HG03571 (cell line): ENCODE results near the gene TMEM38B.

ENCODE experiments used
- ATAC-seq: cut with Tn5 transposase; IDR thresholded peaks from one replicate; pipeline ENCODE4 v1.9.1; 2021; ENCODE audit not compliant: unreplicated experiment

TMEM38B gene, protein sequence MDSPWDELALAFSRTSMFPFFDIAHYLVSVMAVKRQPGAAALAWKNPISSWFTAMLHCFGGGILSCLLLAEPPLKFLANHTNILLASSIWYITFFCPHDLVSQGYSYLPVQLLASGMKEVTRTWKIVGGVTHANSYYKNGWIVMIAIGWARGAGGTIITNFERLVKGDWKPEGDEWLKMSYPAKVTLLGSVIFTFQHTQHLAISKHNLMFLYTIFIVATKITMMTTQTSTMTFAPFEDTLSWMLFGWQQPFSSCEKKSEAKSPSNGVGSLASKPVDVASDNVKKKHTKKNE

DNA sequence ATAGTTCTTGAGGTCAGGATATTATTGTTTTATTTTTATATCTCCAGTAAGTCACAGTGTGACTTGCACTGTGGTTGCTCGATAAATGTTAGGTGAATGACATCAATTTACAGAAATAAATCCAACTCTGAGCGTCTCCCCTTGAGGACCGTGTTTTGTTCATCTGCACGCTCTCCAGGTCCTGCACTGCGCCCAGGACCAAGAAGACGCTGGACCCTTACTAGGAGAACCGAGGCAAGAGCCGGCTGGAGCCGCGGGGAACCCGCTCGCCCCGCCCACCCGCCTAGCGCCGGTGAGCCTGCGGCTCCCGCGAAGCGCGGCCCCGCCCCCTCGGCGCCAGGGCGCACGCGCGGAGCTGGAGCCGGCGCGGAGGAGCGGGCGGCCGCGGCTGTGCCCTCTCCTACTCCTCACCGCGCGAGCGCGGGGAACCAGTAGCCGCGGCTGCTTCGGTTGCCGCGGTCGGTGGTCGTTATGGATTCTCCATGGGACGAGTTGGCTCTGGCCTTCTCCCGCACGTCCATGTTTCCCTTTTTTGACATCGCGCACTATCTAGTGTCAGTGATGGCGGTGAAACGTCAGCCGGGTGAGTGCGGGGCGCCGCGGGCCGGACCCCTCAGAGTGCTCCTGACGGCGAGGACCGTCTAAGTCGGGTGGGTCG is at the start of gene TMEM38B:
TSS of gene TMEM38B (plus strand) at position 352 of the 658 bp plus-strand sequence. CDS start at position 472, 120 bp downstream.
- ATAC-seq, result peak; percentile 74

DNA sequence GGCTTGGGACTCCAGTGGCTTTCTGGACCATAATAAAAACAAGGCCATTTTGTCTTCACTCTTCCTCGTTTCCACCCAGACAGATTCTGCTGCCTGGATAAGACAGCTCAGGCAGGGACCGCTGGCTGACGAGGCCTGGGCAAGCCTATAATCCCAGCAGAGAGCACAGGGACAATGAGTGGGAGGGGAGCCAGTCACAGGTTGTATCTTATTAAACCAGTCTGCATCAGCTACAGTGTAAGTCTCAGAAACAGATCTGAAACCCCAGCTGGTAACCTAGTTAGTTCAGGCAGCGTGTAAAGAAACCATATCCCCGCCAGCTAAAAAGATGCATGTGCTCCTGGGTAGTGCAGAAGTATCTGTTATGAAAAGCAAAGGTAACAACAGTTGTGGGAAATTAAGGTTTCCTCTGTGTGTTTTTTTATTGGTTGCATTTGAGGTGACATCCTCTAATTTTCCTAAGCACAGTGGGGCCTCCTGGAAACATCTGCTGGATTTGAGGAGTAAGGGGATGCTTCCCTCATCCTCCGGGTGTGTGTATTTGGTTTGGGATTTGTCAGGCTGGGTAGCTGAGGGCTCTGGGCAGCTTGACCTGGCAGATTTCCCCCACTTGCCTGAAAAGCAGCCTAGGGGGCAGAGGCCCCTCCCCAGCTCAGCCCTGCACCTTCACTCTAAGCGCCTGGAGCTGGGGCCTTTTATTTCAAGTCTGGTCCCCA is 47.3 kb upstream of the TMEM38B start:
- no peak for ATAC-seq

DNA sequence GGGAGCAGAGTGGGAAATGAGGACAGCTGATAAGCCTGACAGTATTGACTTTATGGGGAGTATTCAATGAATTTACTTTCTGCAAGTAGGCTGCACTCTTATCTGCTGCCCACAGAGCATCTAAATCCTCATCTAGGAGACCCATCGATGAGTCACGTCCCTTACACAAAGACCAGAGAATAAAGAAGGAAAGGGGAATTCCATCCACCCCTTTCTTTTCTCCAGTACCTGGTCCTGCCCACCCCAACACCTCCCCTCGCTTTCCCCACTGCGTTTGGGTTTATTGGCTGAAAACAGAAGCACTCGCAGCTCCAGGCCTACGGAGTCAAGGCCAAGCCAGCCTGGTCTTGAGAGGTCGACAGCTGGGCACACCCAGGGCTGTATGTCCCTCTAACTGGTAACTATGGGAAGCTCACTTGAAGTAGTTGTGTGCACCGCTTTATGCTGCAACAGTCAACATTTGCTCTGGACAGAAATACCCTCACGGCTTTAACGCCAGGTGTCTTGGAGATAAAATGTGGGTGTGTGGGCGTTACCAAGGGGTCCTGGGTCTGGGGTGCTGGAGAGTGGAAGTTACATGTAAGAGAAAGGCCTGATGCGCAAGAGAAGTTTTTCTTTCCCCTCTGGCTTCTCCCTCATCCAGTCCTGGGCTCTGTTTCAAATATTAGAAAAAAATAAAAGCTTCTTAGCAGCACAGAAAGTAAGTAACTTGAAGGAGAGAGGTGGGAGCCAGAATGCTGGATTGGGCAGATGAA is 46.6 kb upstream of the TMEM38B start:
- no peak for ATAC-seq

DNA sequence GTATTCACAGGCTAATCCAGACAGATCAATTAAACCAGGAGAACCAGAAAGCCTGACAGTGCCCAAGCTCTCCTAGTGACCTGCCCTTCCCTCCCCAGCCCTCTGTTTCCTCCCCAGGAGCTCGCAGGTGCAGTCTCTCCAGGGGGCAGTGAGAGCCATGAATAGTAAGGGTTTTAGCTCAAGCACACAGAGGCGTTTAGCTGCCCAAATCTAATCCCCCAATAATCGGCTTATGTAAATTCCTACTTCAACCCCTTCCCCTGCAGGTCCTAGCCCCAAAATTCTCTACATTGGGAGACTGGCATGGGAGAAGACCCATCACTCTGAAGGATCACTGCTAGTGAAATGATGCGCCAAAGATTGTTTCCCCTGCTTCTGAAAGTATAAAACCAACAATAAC is 42.5 kb upstream of the TMEM38B start:
- ATAC-seq, result no peak

DNA sequence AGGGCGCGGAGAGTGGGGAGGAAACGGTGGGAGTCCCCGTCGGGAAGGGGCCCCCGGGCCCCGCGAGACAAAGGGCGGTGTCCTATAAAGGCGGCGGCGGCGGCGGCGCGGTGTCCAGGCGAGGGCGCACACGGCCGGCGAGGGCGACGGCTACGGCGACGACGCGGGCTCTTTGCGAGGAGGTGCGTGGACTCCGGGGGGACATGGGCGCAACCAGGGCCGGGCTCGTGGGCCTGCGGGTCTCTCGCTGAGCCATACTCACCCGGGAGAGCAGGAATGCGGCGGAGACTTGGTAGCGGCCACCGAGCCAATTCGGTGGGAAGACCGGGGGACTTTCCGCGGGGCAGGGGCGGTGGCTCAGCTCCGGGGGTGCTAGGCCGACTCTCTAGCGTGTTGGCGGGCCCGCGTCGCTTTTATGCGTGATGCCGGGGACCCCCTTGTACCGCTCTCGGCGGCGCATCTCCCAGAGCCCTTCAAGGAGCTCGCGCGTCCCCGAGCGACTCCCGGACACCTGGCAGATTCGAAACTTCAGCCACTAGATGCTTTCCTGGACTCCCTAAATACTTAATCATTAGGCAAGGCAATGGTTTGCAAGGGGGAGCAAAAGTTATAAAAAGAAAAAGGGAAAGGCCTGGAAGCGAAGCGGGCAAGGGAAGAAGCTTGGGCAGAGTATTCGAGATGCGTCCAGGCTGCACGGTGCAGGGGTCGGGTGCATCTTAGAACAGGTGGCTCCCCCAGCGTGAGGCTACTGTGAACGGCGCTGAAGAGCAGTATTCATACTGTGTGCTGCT is 38.0 kb upstream of the TMEM38B start:
- no peak for ATAC-seq

DNA sequence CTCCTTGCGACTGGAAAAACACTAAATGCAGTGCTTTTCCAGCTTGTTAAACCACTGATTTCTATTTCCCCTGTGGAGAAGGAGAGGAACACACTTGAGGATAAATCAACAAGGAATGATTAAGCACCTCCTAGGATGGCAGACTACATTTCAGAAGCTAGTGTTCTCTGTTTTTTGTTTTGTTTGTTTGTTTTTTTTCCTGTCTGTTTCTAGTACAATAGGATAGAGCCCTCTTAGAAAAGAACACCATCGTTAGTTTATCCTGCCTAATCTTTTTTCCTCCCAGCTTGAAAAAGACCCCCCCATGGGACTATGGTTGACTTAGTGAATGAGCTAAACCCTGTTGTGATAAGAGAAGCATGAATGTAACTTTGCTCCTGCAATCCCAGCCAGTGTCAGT is 36.0 kb upstream of the TMEM38B start:
- no peak for ATAC-seq

DNA sequence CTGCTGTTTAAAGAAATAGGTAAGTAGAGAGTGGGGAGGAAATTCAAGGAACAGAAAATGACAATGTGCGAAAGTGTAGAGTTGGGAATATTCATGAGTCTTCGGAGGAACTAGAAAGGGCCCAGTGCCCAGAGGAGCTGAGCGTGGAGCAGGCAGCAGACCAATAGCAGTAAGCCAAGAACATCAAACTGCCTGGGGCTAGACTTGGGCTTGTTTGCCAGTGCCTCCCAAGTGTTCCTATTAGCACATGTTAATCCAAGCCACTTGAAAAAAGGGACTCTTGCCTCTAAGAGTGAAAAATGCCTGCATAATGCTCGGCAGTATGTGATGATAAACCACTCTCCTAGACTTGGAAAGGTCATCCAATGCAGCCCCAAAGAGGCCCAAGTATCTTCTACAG is 33.3 kb upstream of the TMEM38B start:
- no peak for ATAC-seq

DNA sequence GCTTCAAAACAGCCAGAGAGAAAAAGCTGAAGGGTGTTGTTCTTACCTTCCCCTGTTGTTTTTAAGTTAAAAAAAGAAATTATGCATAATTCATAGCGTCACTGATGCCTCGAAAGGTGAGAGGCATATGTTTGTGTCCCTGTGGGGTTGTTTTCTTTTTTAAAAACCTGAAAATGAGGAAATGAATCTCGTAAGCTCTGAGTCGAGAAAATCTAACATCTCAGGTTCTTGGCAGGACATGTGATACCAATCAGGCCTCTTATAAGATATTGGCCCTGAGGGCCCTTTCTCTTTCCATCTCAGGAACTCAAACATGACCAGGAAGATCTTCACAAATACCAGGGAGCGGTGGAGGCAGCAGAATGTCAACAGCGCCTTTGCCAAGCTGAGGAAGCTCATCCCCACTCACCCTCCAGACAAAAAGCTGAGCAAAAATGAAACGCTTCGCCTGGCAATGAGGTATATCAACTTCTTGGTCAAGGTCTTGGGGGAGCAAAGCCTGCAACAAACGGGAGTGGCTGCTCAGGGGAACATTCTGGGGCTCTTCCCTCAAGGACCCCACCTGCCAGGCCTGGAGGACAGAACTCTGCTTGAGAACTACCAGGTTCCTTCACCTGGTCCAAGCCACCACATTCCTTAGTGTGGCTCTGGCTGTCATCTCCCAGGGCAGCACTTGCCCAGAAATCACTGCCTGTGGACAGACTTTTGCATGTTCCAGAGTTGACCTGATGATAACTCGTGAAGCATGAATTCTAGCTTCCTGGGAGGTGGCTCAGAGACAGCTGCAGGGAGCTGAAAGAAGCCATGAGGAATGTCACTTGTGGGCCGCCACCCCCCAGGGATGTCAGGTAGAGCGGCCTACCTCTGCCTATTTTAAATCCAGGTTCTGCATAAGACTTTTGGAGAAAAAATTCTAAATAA is 31.9 kb upstream of the TMEM38B start, which contains the start of gene TAL2:
TSS of gene TAL2 (plus strand) at position 274 of the 921 bp plus-strand sequence. CDS start at position 314, 40 bp downstream.
- ATAC-seq, result no peak

DNA sequence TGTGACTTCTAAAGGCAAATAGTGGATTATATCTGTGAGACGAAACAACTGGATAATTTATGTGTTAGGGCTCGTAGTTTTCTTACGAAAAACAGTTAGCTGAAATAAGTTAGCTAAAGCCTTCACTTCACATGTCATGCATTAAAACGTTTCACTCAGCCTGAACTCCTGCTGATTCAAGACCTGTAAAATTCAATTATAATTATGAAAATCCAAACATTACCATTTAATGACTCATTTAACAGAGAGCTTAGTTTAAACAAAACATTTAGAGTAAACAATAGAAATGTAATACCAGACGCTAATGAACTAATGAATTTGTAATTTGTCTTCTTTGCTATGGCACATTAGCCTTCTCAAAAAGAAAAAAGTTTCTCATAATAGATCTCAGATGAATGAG is 30.4 kb upstream of the TMEM38B start:
- no peak for ATAC-seq

DNA sequence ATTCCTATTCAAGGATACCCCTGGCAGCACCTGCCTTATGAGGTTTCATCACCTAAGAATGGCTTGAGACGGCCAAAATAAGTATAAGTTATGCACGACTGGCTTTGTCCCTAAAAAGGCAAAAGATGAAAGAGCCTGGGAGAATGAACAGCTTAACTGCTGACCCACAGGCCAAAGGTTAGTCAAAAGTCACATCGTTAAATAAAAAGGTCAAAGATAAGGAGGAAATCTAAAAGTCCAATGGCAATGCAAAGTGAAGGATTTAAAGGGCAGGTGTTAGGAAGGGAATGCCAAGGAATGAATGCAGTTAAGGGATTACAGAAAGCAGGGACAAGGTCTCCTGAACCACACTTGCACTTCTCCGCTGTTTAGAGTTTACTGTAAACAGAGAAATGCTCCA is 26.5 kb upstream of the TMEM38B start:
- ATAC-seq, result no peak

DNA sequence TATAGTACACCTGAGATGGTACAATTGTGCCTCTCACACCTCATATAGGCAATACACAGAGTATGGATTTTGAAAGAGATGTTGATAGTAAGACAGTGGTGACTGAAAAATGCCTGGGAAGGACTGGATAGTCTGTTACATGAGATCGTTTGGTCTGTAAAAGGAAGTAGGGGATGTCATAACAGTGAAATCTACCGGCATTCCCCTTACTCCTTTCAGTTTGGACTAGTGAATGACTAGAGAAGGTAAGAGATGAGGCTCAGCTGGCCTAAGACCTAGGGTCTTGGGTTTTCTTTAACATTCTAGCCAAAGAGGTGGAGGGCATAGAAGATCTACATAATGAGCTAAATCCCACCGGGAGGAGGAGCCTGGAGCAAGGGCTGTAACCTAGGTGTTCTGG is 24.0 kb upstream of the TMEM38B start:
- no peak for ATAC-seq

DNA sequence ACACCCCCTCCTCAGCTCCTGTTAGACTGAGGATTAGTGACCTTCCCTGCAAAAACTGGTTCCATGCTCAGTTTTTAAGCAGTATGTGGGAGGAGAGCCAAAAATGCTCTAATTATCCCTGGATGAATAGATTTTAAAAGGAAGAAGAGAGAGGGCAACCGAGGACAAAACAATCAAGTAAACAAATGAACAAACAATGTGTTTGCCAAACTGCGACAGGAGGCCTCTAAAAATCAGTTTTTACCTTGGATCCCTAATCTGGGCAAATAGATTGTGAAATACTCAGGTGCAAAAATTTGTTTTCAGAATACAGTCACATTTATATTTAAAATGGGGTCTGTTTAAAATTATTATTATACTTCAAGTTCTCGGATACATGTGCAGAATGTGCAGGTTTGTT is 23.6 kb upstream of the TMEM38B start:
- ATAC-seq, result no peak

DNA sequence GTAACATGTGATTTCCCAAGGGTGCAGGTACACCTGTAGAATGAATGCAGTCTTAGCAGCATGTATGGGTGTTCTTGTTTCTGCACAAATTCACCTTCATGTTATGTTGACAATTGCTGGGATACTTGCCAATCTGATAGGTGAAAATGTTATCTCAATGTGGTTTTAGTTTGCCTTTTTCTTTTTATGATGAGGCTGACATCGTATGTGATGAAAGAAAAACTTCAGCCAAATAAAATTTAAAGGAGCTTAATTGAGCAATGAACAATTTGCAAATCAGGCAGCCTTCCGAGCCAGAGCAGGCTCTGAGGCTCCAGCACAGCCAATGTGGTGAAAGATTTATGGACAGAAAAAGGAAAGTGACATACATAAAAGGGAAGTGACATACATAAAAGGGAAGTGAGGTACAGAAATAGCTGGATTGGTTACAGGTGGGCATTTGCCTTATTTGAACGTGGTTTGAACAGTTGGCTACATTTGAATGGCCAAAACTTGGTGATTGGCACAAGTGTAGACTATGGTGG is 21.6 kb upstream of the TMEM38B start:
- ATAC-seq, result no peak

DNA sequence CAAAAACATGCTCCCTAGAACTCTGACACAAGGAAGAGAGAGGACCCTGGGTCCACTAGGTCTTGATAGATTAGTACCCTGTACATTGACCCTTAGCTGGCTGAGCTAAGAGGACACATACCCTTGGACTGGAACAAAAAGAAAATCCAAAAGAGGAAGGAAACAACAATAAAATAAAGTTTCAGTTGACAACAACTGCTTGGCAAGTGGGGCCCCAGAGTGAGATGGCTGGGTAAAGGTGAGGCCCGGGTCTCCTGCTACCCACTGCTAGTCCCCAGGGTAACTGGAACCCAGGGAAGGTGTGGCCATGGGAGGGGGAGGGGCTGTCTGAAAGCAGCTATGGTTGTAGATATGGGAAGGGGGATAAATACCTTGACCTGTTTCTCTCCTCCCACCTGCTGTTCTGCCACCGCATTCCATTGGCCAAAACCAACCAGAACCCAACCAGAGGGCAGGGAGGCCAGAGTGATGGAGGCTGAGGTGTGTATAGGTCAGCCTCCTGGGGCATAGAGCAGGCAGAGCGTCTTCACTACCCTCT is 20.4 kb upstream of the TMEM38B start:
- ATAC-seq, result no peak

DNA sequence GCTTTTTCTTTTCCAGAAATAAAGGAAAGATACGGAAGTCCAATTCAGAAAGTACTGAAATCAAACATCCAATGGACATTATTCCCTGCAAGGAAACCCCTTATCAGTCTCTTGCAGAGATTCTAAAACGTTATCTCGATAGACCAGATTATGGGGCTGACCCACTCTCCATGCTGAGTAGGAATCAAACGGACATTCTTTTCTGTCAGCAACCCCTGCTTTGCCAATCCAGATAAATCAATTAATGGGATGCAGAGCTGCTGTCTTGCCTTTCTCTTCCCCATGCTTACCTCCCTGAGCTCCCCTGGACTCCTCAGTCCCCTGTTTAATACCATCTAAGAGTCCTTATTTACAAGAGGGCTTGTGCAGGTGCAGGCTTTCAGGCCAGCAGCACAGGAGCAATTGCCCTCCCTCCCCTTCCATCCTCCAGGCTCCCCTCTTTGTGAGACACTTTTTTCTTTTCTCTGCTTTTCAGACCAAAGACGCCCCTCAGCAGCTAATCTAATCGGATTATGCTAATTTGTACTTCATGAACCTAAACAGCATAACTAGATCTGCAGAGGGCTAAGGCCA is 17.9 kb upstream of the TMEM38B start:
- no peak for ATAC-seq

DNA sequence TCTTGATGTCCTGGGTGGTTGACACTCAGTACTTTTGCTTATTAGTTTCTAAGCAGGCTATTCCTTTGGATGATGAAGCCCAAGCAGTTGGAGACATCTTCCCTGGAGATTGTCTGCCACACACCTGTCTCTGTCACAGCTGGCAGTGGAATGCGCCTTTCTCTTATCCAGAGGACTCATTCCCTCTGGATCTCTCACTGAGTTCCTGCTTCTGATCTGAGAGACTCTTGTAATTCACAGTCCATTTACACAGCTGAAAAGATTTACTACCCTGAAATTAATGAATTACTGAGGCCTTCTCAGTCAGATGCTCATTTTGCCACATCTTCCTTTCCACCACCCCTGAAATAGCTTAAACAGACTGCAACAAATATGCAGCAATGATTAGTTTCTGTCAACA is 16.2 kb upstream of the TMEM38B start:
- no peak for ATAC-seq

DNA sequence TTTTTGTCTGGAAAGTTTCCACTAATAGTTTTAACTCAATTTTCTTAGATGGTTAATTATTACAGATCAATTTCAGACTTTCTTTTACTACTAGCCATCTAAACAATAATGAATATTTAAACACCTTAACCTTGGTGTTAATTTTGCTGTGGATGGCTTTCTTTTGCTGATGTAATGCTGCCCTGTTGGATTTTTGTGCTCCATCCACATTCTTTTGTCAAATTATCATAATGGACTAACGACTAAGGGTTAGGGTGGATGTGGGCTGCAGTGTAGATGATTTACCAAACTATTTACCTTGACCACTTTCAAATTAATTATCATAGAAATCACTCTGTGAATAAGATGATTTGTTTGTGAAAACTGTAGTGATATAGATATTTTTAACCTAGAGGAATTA is 15.6 kb upstream of the TMEM38B start:
- no peak for ATAC-seq

DNA sequence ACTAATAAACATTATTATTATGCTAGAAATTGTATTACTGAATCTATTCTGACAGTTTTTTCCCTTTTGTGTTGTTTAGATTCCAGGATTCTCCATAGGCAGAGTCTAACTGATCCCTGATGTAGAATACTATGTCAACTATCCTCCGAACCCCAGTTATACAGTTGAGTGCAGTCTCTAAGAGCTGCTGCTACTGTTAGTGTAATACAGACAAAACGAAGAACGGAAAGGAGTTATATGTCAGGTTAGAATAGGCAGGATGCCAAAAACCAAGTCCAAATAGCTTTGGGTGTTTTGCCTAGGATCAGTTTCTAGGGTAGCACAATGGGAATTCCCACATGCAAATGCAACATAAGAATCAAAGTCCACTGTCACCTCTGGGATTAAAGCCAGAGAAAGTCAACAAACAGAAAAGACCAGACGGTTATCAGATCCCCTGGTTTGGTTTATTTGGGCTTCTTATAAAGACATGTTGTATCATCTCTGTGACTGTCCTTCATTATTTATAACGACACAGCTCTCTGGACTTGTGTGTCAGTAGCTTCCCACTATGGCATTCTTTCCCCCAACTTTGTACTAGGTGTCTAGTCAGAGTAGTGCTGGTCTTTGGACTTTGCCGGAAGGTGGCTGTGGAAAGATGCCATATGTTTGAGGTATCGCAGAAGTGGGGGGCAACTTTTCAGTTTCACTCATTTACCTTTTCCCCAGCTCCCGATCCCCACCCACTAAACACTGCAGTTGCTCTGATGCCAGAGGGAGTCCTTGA is 14.9 kb upstream of the TMEM38B start:
- no peak for ATAC-seq
